GM12865 (cell line): Measurements from ENCODE around the gene HEPHL1.

Experiments
- DNase-seq: peaks from one replicate; pipeline ENCODE4 v3.0.0; 2010; ENCODE audit warnings: low read depth
- H3K4me3 ChIP-seq: 2 replicates; pipeline ENCODE4 v1.5.1; 2011; ENCODE audit warnings: mild to moderate bottlenecking, low read depth, low read length, control low read depth
- CTCF ChIP-seq: IDR thresholded peaks from 2 replicates; pipeline ENCODE4 v1.5.1; 2011; ENCODE audit warnings: low read length, control low read depth, low read depth, inconsistent platforms; ENCODE audit not compliant: insufficient read depth; ENCODE audit errors: missing control alignments

HEPHL1 gene

DNA sequence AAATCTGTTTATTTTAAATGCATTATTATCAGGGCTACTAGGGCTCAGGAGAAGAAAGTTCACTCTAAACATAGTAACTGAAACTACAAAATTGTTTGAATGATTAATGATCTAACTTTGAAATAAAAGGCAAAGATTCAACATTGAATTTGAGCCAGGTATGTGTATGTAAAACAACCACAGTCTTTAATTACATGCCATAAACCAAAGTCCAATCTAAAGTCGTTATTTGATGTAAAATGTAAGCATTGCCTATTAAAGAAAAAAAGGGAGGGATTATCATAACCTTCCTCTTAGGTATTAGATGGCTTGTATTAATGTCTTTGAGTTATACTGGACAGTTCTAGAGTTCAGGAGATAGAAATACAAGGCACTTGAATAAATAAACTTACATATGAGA is 82.3 kb downstream of the HEPHL1 start:
- DNase-seq, result no peak
- TF ChIP-seq CTCF, result no peak
- no peak overlapping the region for H3K4me3 ChIP-seq

GRCh38 chr11:94104734-94105133 is 83.6 kb downstream of the HEPHL1 start:
- no peak overlapping the region for H3K4me3 ChIP-seq
- TF ChIP-seq CTCF, result no peak
- DNase-seq, result no peak

DNA sequence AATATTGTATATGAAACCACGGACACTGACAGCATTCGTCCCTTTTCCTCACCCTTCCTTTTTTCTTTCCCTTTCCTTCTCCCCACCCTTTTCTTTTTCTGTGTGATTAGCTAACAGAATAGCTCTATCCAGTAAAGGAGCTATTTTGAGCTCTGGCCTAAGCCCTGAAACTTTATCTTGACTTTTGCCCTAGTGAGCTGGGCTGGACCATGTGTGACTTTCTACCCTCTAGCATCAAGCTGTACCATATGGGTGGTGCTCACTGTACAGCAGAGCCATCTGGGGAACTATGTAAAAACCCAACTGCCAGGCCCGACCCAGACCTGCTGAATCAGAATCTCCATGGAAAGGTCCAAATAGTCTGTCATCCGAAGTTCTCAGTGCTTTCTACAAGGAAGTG is 85.6 kb downstream of the HEPHL1 start:
- no peak for DNase-seq
- H3K4me3 ChIP-seq, result no peak overlapping the region
- TF ChIP-seq CTCF, result no peak

GRCh38 chr11:94107363-94107762 is 86.2 kb downstream of the HEPHL1 start:
- no peak overlapping the region for H3K4me3 ChIP-seq
- TF ChIP-seq CTCF, result no peak
- no peak for DNase-seq

DNA sequence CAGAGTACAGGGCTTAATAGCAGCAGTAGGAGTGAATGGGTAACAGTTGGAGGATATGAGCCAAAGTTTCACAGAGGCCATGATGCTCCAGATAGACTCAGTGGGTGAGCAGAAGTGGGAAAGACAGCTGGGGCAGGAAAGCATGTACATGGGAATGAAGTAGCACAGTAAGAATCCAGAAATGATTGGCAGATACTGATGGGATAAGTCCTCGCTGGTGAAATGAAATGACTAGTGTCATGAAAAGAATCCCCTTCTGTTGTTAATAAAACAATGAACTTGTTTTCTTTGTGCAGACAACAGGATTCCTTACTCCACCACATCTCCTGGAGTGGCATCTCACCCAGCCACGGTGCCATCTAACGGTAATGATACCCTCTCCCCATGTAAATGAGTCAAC is 90.1 kb downstream of the HEPHL1 start:
- TF ChIP-seq CTCF, result no peak
- no peak overlapping the region for H3K4me3 ChIP-seq
- no peak for DNase-seq

GRCh38 chr11:94111660-94112059 is 90.5 kb downstream of the HEPHL1 start:
- no peak overlapping the region for H3K4me3 ChIP-seq
- no peak for TF ChIP-seq CTCF
- no peak for DNase-seq

- DNase-seq, result no peak
- no peak overlapping the region for H3K4me3 ChIP-seq
- TF ChIP-seq CTCF, result no peak
Measured at GRCh38 chr11:94112206-94112953, 91.2 kb downstream of the HEPHL1 start.
